ENCODE measurements around the gene HSPB6. TPM values are rescaled to one million over a fixed set of nuclear protein-coding genes. Genes with fewer than 3 reads are reported as not detected.

Gene HSPB6
- total RNA-seq, 1 experiment from 2014 or later = 0.93 TPM

DNA sequence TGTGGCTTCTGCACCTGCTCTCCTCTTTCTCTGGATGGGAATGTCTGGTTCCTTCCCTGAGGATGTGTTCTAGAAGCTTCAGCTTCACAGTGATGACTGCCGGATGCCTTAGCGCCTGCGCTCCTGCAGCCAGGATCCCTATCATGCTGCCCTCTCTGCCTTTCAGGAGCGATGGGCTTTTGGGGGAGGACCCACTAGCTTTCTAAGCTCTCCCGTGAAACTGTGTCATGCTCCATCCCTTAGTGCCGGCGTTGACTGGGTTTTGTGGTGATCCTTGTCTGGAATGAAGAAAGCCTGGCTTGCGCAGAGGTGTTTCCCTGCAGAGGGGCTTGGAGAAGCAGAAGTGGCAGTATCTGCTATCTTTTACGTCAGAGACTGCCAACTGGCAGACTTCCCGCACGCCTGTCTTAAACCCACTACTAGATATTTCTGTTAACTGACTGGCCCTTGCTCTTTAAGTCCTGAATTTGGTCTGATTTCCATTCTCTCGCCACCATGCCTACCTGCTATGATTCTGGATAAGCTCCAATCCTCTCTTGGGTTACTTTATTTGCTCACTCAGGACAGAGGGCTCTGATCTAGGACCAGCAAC, 42.8 kb downstream of the HSPB6 start:
- Histone ChIP-seq H3K27ac (ENCODE audit: low read depth, low read length) (no peak overlapping the region), H3K36me3 (ENCODE audit: control insufficient read depth in 1 of 2, insufficient read depth in 2 of 2, low read length in 2 of 2) (no peaks in the 10 kb centered on the region), H3K9me2 (ENCODE audit: insufficient read depth) (no peaks in the 10 kb centered on the region), H3K79me2 (ENCODE audit: insufficient read depth, low read length) (peaks cover 14% of the 10 kb centered on the region), H3K4me2 (ENCODE audit: low read length) (no peak overlapping the region), H3K4me1 (ENCODE audit: control insufficient read depth in 1 of 2, insufficient read depth in 2 of 2, low read length in 2 of 2) (peaks cover 11 to 36% of the 10 kb centered on the region in 2 experiments), H4K20me1 (ENCODE audit: insufficient read depth) (no peaks in the 10 kb centered on the region), H3K9me3 (ENCODE audit: control insufficient read depth in 1 of 2, insufficient read depth in 1 of 2, low read depth in 1 of 2, low read length in 2 of 2) (no peaks in the 10 kb centered on the region), H3K4me3 (replicated peaks in 1 of 2; ENCODE audit: low read depth in 1 of 2, low read length in 2 of 2) (no peak overlapping the region), H3K27me3 (ENCODE audit: insufficient read depth, low read length) (no peaks in the 10 kb centered on the region), H3K9ac (ENCODE audit: low read length) (no peak overlapping the region), H2AFZ (ENCODE audit: low read depth, low read length, poor library complexity, severe bottlenecking) (no peak overlapping the region)
- BruUV-seq (replicated peaks) = TSS peak; percentile 7
- ChIA-PET CTCF (no interaction called here), RAD21 (ENCODE audit: low non-redundant PET in 1 of 2, low total read pairs in 2 of 2, uncharacterized antibody in 2 of 2, unreplicated experiment in 2 of 2) (no interaction called here), POLR2A (no interaction called here)
- intact Hi-C loops (cut with micrococcal nuclease) = loop anchor here (10.0 kb wide), 1 partner anchor 359 kb away; the partner anchor contains the start of gene FFAR3
- TF ChIP-seq EZH2 (IDR thresholded peaks at IDR 0.05) (no peak), ZFX (IDR thresholded peaks at IDR 0.05) (no peak), CBX3 (IDR thresholded peaks at IDR 0.05; ENCODE audit: low read depth) (no peak), EGR1 (IDR thresholded peaks at IDR 0.05; ENCODE audit: low read depth) (no peak), REST (IDR thresholded peaks at IDR 0.05; ENCODE audit: low read depth) (no peak), RAD21 (IDR thresholded peaks at IDR 0.05; ENCODE audit: low read depth) (no peak), FOSL1 (IDR thresholded peaks at IDR 0.05; ENCODE audit: low read depth) (no peak), ATF3 (IDR thresholded peaks at IDR 0.05) (no peak), POLR2A (IDR thresholded peaks at IDR 0.05; ENCODE audit: borderline replicate concordance, extremely low read depth, insufficient read depth, insufficient read length) (no peak), YY1 (IDR thresholded peaks at IDR 0.05; ENCODE audit: extremely low read depth, insufficient replicate concordance, low read depth, low read length) (no peak), SRF (IDR thresholded peaks at IDR 0.05; ENCODE audit: low read depth) (no peak), ZNF274 (IDR thresholded peaks at IDR 0.05; ENCODE audit: low read depth, low read length) (no peak), CTCF (IDR thresholded peaks at IDR 0.05 in 2 of 3, conservative IDR thresholded peaks at IDR 0.05 in 1 of 3; ENCODE audit: borderline replicate concordance in 1 of 3, insufficient read depth in 1 of 3, low read depth in 2 of 3, low read length in 2 of 3) (no peak), SIN3A (IDR thresholded peaks at IDR 0.05; ENCODE audit: low read depth) (no peak), ELF1 (IDR thresholded peaks at IDR 0.05; ENCODE audit: borderline replicate concordance, low read depth) (no peak), EZH2phosphoT487 (IDR thresholded peaks at IDR 0.05; ENCODE audit: borderline replicate concordance) (no peak), MAX (IDR thresholded peaks at IDR 0.05) (no peak), CEBPB (IDR thresholded peaks at IDR 0.05; ENCODE audit: low read depth) (no peak), POLR2AphosphoS5 (IDR thresholded peaks at IDR 0.05; ENCODE audit: low read depth, low read length) (no peak)
- TF ChIP-seq, protein P1, sequence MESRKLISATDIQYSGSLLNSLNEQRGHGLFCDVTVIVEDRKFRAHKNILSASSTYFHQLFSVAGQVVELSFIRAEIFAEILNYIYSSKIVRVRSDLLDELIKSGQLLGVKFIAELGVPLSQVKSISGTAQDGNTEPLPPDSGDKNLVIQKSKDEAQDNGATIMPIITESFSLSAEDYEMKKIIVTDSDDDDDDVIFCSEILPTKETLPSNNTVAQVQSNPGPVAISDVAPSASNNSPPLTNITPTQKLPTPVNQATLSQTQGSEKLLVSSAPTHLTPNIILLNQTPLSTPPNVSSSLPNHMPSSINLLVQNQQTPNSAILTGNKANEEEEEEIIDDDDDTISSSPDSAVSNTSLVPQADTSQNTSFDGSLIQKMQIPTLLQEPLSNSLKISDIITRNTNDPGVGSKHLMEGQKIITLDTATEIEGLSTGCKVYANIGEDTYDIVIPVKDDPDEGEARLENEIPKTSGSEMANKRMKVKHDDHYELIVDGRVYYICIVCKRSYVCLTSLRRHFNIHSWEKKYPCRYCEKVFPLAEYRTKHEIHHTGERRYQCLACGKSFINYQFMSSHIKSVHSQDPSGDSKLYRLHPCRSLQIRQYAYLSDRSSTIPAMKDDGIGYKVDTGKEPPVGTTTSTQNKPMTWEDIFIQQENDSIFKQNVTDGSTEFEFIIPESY (IDR thresholded peaks at IDR 0.05; ENCODE audit: extremely low read depth, insufficient replicate concordance, low read length) = no peak
- ATAC-seq = no peak
- no peak for DNase-seq (ENCODE audit: low read depth, low spot score)
